GM12878 (cell line): ENCODE measurements around the gene TMEM63B. TPM values are rescaled to one million over a fixed set of nuclear protein-coding genes. Genes with fewer than 3 reads are reported as not detected.

Source experiments
- ATAC-seq: fragments of 200-7000 bp; cut with Tn5 transposase; 3 replicates; pipeline ENCODE4 v1.9.1; 2020; ENCODE audit warnings: mild to moderate bottlenecking, moderate library complexity
- BruUV-seq: library from RNA; stranded (reverse); fragments of 400-500 nt; replicated peaks from 2 replicates; lab custom pipeline; 2021; lab: Mats Ljungman, UMichigan
- CTCF ChIA-PET: fragments of 300-600 bp; sonication (Branson Sonifier 250); formaldehyde crosslinking; extraction: SDS; loops from one replicate; lab custom pipeline; 2021; ENCODE audit warnings: inconsistent platforms; lab: Yijun Ruan, JAX
- POLR2A ChIA-PET: fragments of 350-600 bp; formaldehyde crosslinking; extraction: SDS; loops from one replicate; lab custom pipeline; 2021; ENCODE audit warnings: inconsistent platforms; lab: Charles Lee
- RAD21 ChIA-PET: fragments of 300-600 bp; sonication (Branson Sonifier 250); formaldehyde crosslinking; loops from one replicate; lab custom pipeline; 2023; ENCODE audit warnings: antibody characterized with exemption; ENCODE audit not compliant: unreplicated experiment; lab: Charles Lee
- SMC1A ChIA-PET: fragments of 300-600 bp; sonication (Branson Sonifier 250); formaldehyde crosslinking; loops from one replicate; lab custom pipeline; 2023; ENCODE audit not compliant: unreplicated experiment, uncharacterized antibody; lab: Charles Lee
- DNase-seq: peaks from one replicate; pipeline ENCODE4 v3.0.0-alpha.2; 2011; ENCODE audit warnings: low read depth, low spot score
- FAIRE-seq: peaks from 3 replicates; lab custom pipeline; 2011; peaks lifted over from hg19 to GRCh38; lab: Jason Lieb, UNC
- H2AFZ ChIP-seq: 2 replicates; pipeline ENCODE4 v1.6.0; 2011; ENCODE audit warnings: low read depth, low read length, control low read depth; ENCODE audit not compliant: control insufficient read depth
- H3K27ac ChIP-seq: 2 replicates; pipeline ENCODE4 v1.5.1; 2011; ENCODE audit warnings: control low read depth; ENCODE audit not compliant: control insufficient read depth, insufficient read depth
- H3K27me3 ChIP-seq, 2 experiments: replicated peaks in 1 of 2; 2 replicates each; pipeline versions ENCODE4 v1.6.0 to v1.6.1; 2011; ENCODE audit warnings: low read length in 1 of 2; ENCODE audit not compliant: control insufficient read depth in 2 of 2, insufficient read depth in 2 of 2
- H3K36me3 ChIP-seq, 2 experiments: 2 replicates each; pipeline ENCODE4 v1.5.1; 2011; ENCODE audit warnings: low read length in 1 of 2; ENCODE audit not compliant: control insufficient read depth in 2 of 2, insufficient read depth in 2 of 2
- H3K4me1 ChIP-seq: 2 replicates; pipeline ENCODE4 v1.6.1; 2011; ENCODE audit warnings: mild to moderate bottlenecking, low read length, moderate library complexity, mixed read lengths; ENCODE audit not compliant: control insufficient read depth, insufficient read depth
- H3K4me2 ChIP-seq: 2 replicates; pipeline ENCODE4 v1.6.0; 2011; ENCODE audit warnings: control low read depth; ENCODE audit not compliant: control insufficient read depth, insufficient read depth
- H3K4me3 ChIP-seq: fragments of 200-600 bp; sonication (generic); 2 replicates; pipeline ENCODE4 v1.5.1; 2016
- H3K79me2 ChIP-seq: 2 replicates; pipeline ENCODE4 v1.6.0; 2011; ENCODE audit warnings: low read length; ENCODE audit not compliant: control insufficient read depth, insufficient read depth
- H3K9ac ChIP-seq: 2 replicates; pipeline ENCODE4 v1.8.0; 2011; ENCODE audit warnings: low read length, control low read depth, mixed read lengths; ENCODE audit not compliant: control insufficient read depth, insufficient read depth
- H3K9me3 ChIP-seq: replicated peaks from 3 replicates; pipeline ENCODE4 v1.5.1; 2011; ENCODE audit warnings: mild to moderate bottlenecking, low read length; ENCODE audit not compliant: control insufficient read depth, insufficient read depth
- H4K20me1 ChIP-seq: 2 replicates; pipeline ENCODE4 v1.6.0; 2011; ENCODE audit not compliant: control insufficient read depth, insufficient read depth
- ASH2L ChIP-seq: fragments of 300-600, 200-600 bp; sonication (generic); IDR thresholded peaks from 2 replicates; pipeline ENCODE4 v1.6.1; 2017; ENCODE audit warnings: low read depth, mild to moderate bottlenecking, borderline replicate concordance
- EED ChIP-seq: sonication (generic); IDR thresholded peaks from 2 replicates; pipeline ENCODE4 v1.6.1; 2016; ENCODE audit warnings: antibody characterized with exemption, low read depth
- MAX ChIP-seq: IDR thresholded peaks from 2 replicates; pipeline ENCODE4 v1.6.1; 2012; ENCODE audit warnings: low read depth, low read length, improper control_type of control experiment
- MYC ChIP-seq: IDR thresholded peaks from 2 replicates; pipeline ENCODE4 v1.6.1; 2011; ENCODE audit warnings: mild to moderate bottlenecking, low read length, moderate library complexity, inconsistent platforms; ENCODE audit not compliant: insufficient read depth, insufficient replicate concordance, insufficient read length, severe bottlenecking
- NKRF ChIP-seq: fragments of 450-650 bp; conservative IDR thresholded peaks from 2 replicates; pipeline ENCODE4 v1.6.1; 2017; ENCODE audit warnings: mild to moderate bottlenecking, moderate library complexity
- SKIL ChIP-seq: fragments of 450-650 bp; IDR thresholded peaks from 2 replicates; pipeline ENCODE4 v1.6.1; 2017; ENCODE audit warnings: mild to moderate bottlenecking, low read depth, inconsistent platforms; ENCODE audit not compliant: poor library complexity, severe bottlenecking
- SMAD5 ChIP-seq: IDR thresholded peaks from 2 replicates; pipeline ENCODE4 v1.6.1; 2016; ENCODE audit warnings: antibody characterized with exemption, low read depth
- SMC3 ChIP-seq: IDR thresholded peaks from 2 replicates; pipeline ENCODE4 v1.6.1; 2011; ENCODE audit warnings: low read length, improper control_type of control experiment, borderline replicate concordance
- USF2 ChIP-seq: IDR thresholded peaks from 2 replicates; pipeline ENCODE4 v1.6.1; 2011; ENCODE audit warnings: low read depth, low read length, improper control_type of control experiment, borderline replicate concordance
- WGBS: methylation state at CpG from one replicate; pipeline ENCODE4 v1.1.6; 2016; ENCODE audit warnings: low lambda C conversion rate; ENCODE audit not compliant: insufficient replicate concordance, insufficient coverage; ENCODE audit errors: missing lambda C conversion rate; 5-methylcytosine and 5-hydroxymethylcytosine counted together
- in situ Hi-C: fragments of 300-500 bp; cut with MboI; formaldehyde crosslinking; loops from 9 replicates; pipeline ENCODE4 v1.14.3; 2018; ENCODE audit warnings: mixed read lengths
- intact Hi-C: fragments of 100-400 bp; cut with micrococcal nuclease; formaldehyde crosslinking; loops from one replicate; pipeline ENCODE4 v1.14.2; 2022; ENCODE audit not compliant: unreplicated experiment
- polyA plus RNA-seq, 11 experiments: library from polyadenylated mRNA; depleted of rRNA in 4 of 11; unstranded in 6 of 11; stranded (reverse) in 5 of 11; fragments of >200 nt; fragmentation: Nextera tagmentation in 4 of 11; fragmentation: Illumina TruSeq in 1 of 11; extraction: Ambion mirVana in 4 of 11; extraction: Trizol in 1 of 11; gene quantifications; 1 replicate in 1 of 11; 2 replicates in 10 of 11; pipeline versions ENCODE4 v1.2.1 to v1.2.3, GENCODE V29; 2011 to 2016; ENCODE audit warnings: inconsistent platforms in 2 of 11, missing spikeins in 2 of 11, low read depth in 1 of 11
- total RNA-seq, 4 experiments: library from RNA; depleted of rRNA in 3 of 4; stranded (reverse); fragments of >200 nt in 3 of 4; fragmentation: Illumina TruSeq in 1 of 4; extraction: Trizol in 1 of 4; gene quantifications; 2 replicates each; pipeline versions ENCODE4 v1.2.1 to v1.2.3, GENCODE V29; 2013 to 2021

Gene TMEM63B
- total and polyA plus RNA-seq, 10 of the 15 experiments (the other 5 are each of a cell fraction or from before 2014, with no cell fraction given): 0.09 to 15.0 (median 7.1) TPM; not detected in 1

- H3K9me3 ChIP-seq: no peaks in the 10 kb centered on the region
- DNase-seq (no peak), FAIRE-seq (no peak)
- H3K27ac ChIP-seq: no peak overlapping the region
- no peak overlapping the region for H3K9ac ChIP-seq
- no TSS peak for BruUV-seq
- H3K4me2 ChIP-seq: no peak overlapping the region
- intact Hi-C loops: no loop called here
- WGBS: 79% methylated on average over 9 of the region's 9 CpGs
- ChIA-PET CTCF (interaction anchor here (9.3 kb wide), 1 partner anchor 51 kb away, joined by 85 read pairs; no protein-coding TSS in a partner anchor), POLR2A (no interaction called here), RAD21 (no interaction called here)
- no peaks in the 10 kb centered on the region; the same call in 1 of the 2 replicates for H3K4me1 ChIP-seq
- no peaks in the 10 kb centered on the region for H4K20me1 ChIP-seq
- H3K79me2 ChIP-seq: no peaks in the 10 kb centered on the region
- TF ChIP-seq EED (no peak), MAX (no peak), SMAD5 (no peak)
- TF ChIP-seq, all 136 proteins: peak for 0
- H3K27me3 ChIP-seq: no peaks in the 10 kb centered on the region
- peaks cover 0 to 3% of the 10 kb centered on the region in 2 experiments; a peak in 3 of 4 replicates for H3K36me3 ChIP-seq
- SMC1A ChIA-PET: no interaction called here
- no peak overlapping the region for H2AFZ ChIP-seq
- in situ Hi-C loops: no loop called here
- H3K4me3 ChIP-seq: no peak overlapping the region
- ATAC-seq: no peak
These were observed 21.0 kb downstream of the TMEM63B start for GRCh38 chr6:44148306-44148705.

GRCh38 chr6:44149369-44150012 is 22.1 kb downstream of the TMEM63B start:
- no peak for FAIRE-seq
- H3K36me3 ChIP-seq: peaks cover 0 to 3% of the 10 kb centered on the region in 2 experiments; a peak in 3 of 4 replicates
- no peaks in the 10 kb centered on the region for H3K27me3 ChIP-seq
- no peak overlapping the region for H3K27ac ChIP-seq
- ChIA-PET CTCF (interaction anchor here (9.3 kb wide), 1 partner anchor 52 kb away, joined by 85 read pairs; no protein-coding TSS in a partner anchor), RAD21 (interaction anchor here (1.8 kb wide), 1 partner anchor 54 kb away, joined by 9 read pairs; no protein-coding TSS in a partner anchor), SMC1A (interaction anchor here (0.6 kb wide), 1 partner anchor 13 kb away, joined by 4 read pairs; no protein-coding TSS in a partner anchor), POLR2A (no interaction called here)
- H3K9ac ChIP-seq: no peak overlapping the region
- H3K4me2 ChIP-seq: no peak overlapping the region
- DNase-seq: no peak
- in situ Hi-C loops: loop anchor here (10.0 kb wide), 1 partner anchor 45 kb away; no protein-coding TSS in a partner anchor
- BruUV-seq: no TSS peak
- H4K20me1 ChIP-seq: no peaks in the 10 kb centered on the region
- intact Hi-C loops: loop anchor here (5.0 kb wide), 1 partner anchor 188 kb away; no protein-coding TSS in a partner anchor
- H2AFZ ChIP-seq: no peak overlapping the region
- no peak for ATAC-seq
- WGBS: 58% methylated on average over 7 of the region's 7 CpGs
- H3K79me2 ChIP-seq: no peaks in the 10 kb centered on the region
- H3K9me3 ChIP-seq: no peaks in the 10 kb centered on the region
- no peak overlapping the region for H3K4me3 ChIP-seq
- H3K4me1 ChIP-seq: no peaks in the 10 kb centered on the region; the same call in 1 of the 2 replicates
- TF ChIP-seq SKIL: no peak
- no peak for TF ChIP-seq SMC3
- TF ChIP-seq USF2: no peak
- TF ChIP-seq MYC: no peak
- no peak for TF ChIP-seq ASH2L
- no peak for TF ChIP-seq NKRF
